ENCODE data around the gene AGAP3. TPM values are rescaled to one million over a fixed set of nuclear protein-coding genes. Genes with fewer than 3 reads are reported as not detected.

The AGAP3 gene
- total and polyA plus RNA-seq, 8 donors = 83.3 to 167 (median 100) TPM

GRCh38 chr7:151093748-151094147 lies 7.5 kb downstream of the AGAP3 start:
- DNase-seq = peak in 1 of 4 donors; percentile 50
- H3K4me3 ChIP-seq = no peak overlapping the region
- intact Hi-C loops (cut with DNase I) = no loop called here
- no peaks in the 10 kb centered on the region for H3K27me3 ChIP-seq
- no peak overlapping the region for H3K27ac ChIP-seq
- ATAC-seq = no peak
- peaks cover 13 to 62% of the 10 kb centered on the region in 2 donors for H3K4me1 ChIP-seq
- no peaks in the 10 kb centered on the region for H3K36me3 ChIP-seq
- no peaks in the 10 kb centered on the region for H3K9me3 ChIP-seq
- TF ChIP-seq CTCF (IDR thresholded peaks at IDR 0.05) = no peak

- DNase-seq (peak in 1 of 4 donors; percentile 4), ATAC-seq (no peak)
- Histone ChIP-seq H3K27me3 (no peaks in the 10 kb centered on the region), H3K36me3 (no peaks in the 10 kb centered on the region), H3K27ac (no peak overlapping the region), H3K4me3 (no peak overlapping the region), H3K4me1 (peaks cover 4 to 58% of the 10 kb centered on the region in 2 donors), H3K9me3 (no peaks in the 10 kb centered on the region)
- intact Hi-C loops (cut with DNase I) = no loop called here
- TF ChIP-seq CTCF (IDR thresholded peaks at IDR 0.05) = no peak
Observed at GRCh38 chr7:151094675-151095074, 8.4 kb downstream of the AGAP3 start.

- intact Hi-C loops (cut with DNase I) = no loop called here
- Histone ChIP-seq H3K27me3 (no peaks in the 10 kb centered on the region), H3K9me3 (no peaks in the 10 kb centered on the region), H3K4me1 (peaks cover 0 to 57% of the 10 kb centered on the region in 2 donors), H3K27ac (no peak overlapping the region), H3K36me3 (no peaks in the 10 kb centered on the region), H3K4me3 (no peak overlapping the region)
- ATAC-seq (peak; percentile 15), DNase-seq (peak in 1 of 4 donors; percentile 31)
- no peak for TF ChIP-seq CTCF (IDR thresholded peaks at IDR 0.05)
Observed at GRCh38 chr7:151095123-151095797, 9.0 kb downstream of the AGAP3 start.

GRCh38 chr7:151095828-151096475 lies 9.7 kb downstream of the AGAP3 start:
- peaks cover 0 to 51% of the 10 kb centered on the region in 2 donors for H3K4me1 ChIP-seq
- ATAC-seq (no peak), DNase-seq (peak in 1 of 4 donors; percentile 45)
- TF ChIP-seq CTCF (IDR thresholded peaks at IDR 0.05) = no peak
- intact Hi-C loops (cut with DNase I) = no loop called here
- no peaks in the 10 kb centered on the region for H3K9me3 ChIP-seq
- H3K27ac ChIP-seq = no peak overlapping the region
- H3K36me3 ChIP-seq = no peaks in the 10 kb centered on the region
- no peaks in the 10 kb centered on the region for H3K27me3 ChIP-seq
- no peak overlapping the region for H3K4me3 ChIP-seq

- no peak overlapping the region for H3K4me3 ChIP-seq
- peak overlapping the region in 1 of 2 donors; percentile 13 for H3K27ac ChIP-seq
Observed at GRCh38 chr7:151099486-151100211, 13.4 kb downstream of the AGAP3 start.

More at GRCh38 chr7:151099486-151100211, 13.4 kb downstream of the AGAP3 start:
- ATAC-seq (peak; percentile 15), DNase-seq (peak in 1 of 4 donors; percentile 65)
- Histone ChIP-seq H3K9me3 (no peaks in the 10 kb centered on the region), H3K4me1 (peaks cover 0 to 15% of the 10 kb centered on the region in 2 donors), H3K36me3 (peaks cover 0 to 1% of the 10 kb centered on the region in 2 donors), H3K27me3 (no peaks in the 10 kb centered on the region)
- no peak for TF ChIP-seq CTCF (IDR thresholded peaks at IDR 0.05)
- intact Hi-C loops (cut with DNase I) = no loop called here
